A549 (cell line): ENCODE results near the gene BNC2.

Experiments used
- CHD2 ChIP-seq: fragments of 150-350 bp; IDR thresholded peaks from 2 replicates; pipeline ENCODE4 v1.6.1; 2014; ENCODE audit warnings: low read length; ENCODE audit not compliant: partially characterized antibody
- CTCF ChIP-seq: fragments of >200 bp; sonication (Bioruptor Twin); formaldehyde crosslinking; IDR thresholded peaks from 3 replicates; pipeline ENCODE4 v1.5.1; 2016
- KDM5A ChIP-seq: fragments of 200-600 bp; sonication (generic); IDR thresholded peaks from 2 replicates; pipeline ENCODE4 v1.6.1; 2016; ENCODE audit warnings: antibody characterized with exemption, mild to moderate bottlenecking
- MAFK ChIP-seq: fragments of 450-650 bp; IDR thresholded peaks from 2 replicates; pipeline ENCODE4 v1.6.1; 2014; ENCODE audit not compliant: partially characterized antibody
- MAX ChIP-seq: IDR thresholded peaks from 2 replicates; pipeline ENCODE4 v1.6.1; 2012
- NFE2L2 ChIP-seq: fragments of 150-350 bp; conservative IDR thresholded peaks from 2 replicates; pipeline ENCODE4 v1.6.1; 2014; ENCODE audit warnings: low read length
- NPAS2 ChIP-seq: fragments of 250-450 bp; sonication (Bioruptor Pico); IDR thresholded peaks from 2 replicates; pipeline ENCODE4 v1.8.0; 2022; ENCODE audit warnings: mild to moderate bottlenecking, moderate library complexity, borderline replicate concordance
- POLR2A ChIP-seq: IDR thresholded peaks from 2 replicates; pipeline ENCODE4 v1.6.1; 2012; ENCODE audit warnings: mild to moderate bottlenecking, low read length
- RCOR1 ChIP-seq: fragments of 150-350 bp; IDR thresholded peaks from 2 replicates; pipeline ENCODE4 v1.6.1; 2014; ENCODE audit warnings: antibody characterized with exemption, low read length, low read depth

GRCh38 chr9:16612627-16613026 lies 257.8 kb downstream of the BNC2 start:
- TF ChIP-seq CTCF, result no peak
- no peak for TF ChIP-seq KDM5A
- no peak for TF ChIP-seq POLR2A
- no peak for TF ChIP-seq MAFK
- no peak for TF ChIP-seq MAX
- TF ChIP-seq RCOR1, result no peak
- no peak for TF ChIP-seq CHD2
- TF ChIP-seq NPAS2 (CRISPR knock-in tag), result no peak
- TF ChIP-seq NFE2L2, result no peak
